Activated CD4-positive, CD25-positive, alpha-beta regulatory T cell treated with anti-CD3 and anti-CD28 coated beads, Interleukin-2, amount 50 U/mL, for 24 hours (primary cell): ENCODE data around the gene ENHO.
"Not testable (repeated sequence)": the region's sequence is repeated elsewhere in the genome, so short reads cannot be mapped to it uniquely, and the experiment has no call there.

Source experiments
- ATAC-seq, 2 donors: fragments of 150-1000 bp; cut with Tn5 transposase; one replicate each; pipeline ENCODE4 v1.10.0; 2021; ENCODE audit warnings: mild to moderate bottlenecking in 1 of 2, moderate library complexity in 1 of 2

Gene ENHO

DNA sequence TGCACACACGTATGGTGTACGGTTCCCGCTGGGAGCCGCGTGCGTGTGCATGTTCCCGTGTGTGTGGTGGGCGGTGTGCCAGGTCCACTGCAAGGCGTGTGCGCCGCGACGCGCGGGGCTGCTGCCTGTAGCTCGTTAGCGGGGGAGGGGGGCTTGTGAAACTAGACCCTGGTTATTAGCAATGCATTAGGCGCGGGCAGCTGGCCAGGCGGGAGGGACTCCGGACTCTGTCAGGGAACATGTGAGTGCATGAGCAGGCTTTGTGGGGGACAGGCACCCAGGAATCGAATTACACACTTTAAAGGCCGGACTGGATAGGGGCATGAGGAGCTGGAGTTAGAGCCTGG is 32.2 kb upstream of the ENHO start:
- ATAC-seq, result no peak

DNA sequence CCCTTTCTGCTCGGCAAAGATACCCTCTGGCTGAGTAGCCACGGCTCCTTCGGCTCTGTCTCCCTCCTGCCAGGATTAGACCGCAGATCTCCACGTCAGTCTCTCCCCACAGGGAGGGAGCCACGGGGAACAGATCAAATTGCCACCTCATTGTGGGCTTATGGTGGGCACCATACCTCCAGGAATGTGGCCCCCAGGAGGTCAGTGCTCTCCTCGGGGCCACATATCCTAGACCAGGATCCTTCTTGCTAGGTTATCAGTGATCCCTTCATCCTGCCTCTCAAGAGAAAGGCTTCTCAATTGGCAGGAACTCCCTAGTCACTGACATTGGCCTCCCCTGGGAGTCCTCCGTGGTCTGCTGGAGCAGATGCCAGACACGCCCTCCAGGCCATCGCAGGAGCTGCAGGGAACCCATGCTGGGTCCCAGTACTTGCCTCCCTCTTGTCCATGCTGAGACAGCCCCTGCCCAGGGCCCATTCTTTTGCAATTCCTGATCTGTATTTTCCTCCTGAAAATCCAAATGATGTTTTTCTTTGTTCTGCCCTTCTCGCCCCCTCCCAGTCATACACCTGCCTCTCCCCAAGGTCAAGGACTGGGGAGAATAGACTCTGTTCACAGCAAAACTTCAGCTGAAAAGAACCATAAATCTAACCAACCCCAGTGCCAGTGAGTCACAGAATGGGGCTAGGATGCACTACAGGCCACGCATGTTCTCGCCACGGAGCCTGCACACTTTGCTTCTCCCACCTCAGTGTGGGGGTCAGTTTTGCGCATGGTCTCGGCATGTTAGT is 31.6 kb upstream of the ENHO start:
- ATAC-seq, result no peak

DNA sequence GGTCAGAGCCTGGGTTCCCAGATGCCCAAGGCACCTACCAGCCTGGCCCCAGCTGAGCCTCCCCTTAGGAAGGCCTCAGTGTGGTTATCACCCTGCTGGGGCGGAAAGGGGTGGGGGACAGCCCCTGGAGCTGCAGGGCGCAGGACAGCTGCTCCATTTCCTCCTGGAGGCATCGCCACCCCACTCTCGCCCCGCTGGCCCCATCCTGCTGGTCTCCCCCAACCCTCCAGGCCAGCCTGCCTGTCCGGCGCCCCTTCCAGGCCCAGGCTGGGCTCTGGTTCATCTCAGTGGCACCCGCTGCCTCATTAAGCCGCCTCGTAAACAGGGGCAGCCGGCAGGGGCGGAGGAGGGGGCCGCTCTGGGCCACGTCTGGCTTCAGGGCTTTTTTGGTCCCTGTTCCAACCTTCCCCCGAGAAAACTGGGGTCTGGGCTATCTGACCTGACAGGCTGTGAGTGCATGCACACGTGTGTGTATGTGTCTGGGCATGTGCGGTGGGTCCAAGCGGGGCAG is 30.8 kb upstream of the ENHO start:
- no peak for ATAC-seq

DNA sequence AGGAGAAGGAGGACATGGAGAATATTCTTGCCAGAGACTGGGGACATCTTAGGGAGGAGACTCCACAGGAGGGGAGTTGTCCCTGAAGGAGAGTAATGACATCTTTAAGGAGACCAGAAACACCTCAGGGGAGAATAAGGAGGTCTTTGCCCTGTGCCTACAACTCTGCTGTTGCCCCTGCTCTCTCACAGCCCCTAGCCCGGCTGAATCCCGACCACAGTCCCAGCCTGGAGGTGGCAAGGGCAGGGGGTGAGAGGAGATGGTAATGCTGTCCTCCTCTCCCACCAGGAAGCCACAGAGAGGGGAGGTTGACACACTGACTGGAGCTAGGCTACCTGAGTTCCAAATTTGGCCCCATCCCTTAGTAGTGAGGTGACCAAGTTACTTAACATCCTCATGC is 30.2 kb upstream of the ENHO start:
- ATAC-seq, result no peak

DNA sequence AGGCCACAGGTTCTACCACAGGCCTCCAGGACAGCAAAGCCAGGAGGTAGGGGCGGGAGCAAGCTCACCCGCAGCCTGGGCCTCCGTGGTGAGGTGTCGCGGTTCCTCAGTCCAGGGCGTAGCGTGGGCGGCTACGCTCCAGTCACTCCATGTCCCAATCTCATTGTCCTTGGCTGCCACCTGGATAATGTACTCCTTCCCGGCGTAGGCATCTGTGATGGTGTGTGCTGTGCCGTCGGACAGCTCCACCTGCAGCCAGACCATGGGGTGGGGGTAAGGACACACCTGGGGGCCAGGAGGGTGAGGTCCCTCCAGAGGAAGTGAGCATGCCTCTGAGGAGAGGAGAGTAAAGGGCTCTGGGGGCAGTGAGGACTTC is 29.8 kb upstream of the ENHO start:
- no peak for ATAC-seq

- ATAC-seq, result no peak
Observed at GRCh38 chr9:34551751-34552605, 29.2 kb upstream of the ENHO start.

- no peak for ATAC-seq
Observed at GRCh38 chr9:34550681-34551270, 28.0 kb upstream of the ENHO start.

GRCh38 chr9:34550016-34550680 is 27.4 kb upstream of the ENHO start:
- ATAC-seq, result no peak

- no peak for ATAC-seq
Observed at GRCh38 chr9:34549407-34549732, 26.6 kb upstream of the ENHO start.

- peak; percentile 29 to 45 for ATAC-seq
Observed at GRCh38 chr9:34547960-34548611, 25.3 kb upstream of the ENHO start.

- ATAC-seq, result peak; percentile 52 to 78
Observed at GRCh38 chr9:34546834-34547827, 24.3 kb upstream of the ENHO start.

GRCh38 chr9:34546102-34546833 is 23.5 kb upstream of the ENHO start:
- ATAC-seq, result no peak

DNA sequence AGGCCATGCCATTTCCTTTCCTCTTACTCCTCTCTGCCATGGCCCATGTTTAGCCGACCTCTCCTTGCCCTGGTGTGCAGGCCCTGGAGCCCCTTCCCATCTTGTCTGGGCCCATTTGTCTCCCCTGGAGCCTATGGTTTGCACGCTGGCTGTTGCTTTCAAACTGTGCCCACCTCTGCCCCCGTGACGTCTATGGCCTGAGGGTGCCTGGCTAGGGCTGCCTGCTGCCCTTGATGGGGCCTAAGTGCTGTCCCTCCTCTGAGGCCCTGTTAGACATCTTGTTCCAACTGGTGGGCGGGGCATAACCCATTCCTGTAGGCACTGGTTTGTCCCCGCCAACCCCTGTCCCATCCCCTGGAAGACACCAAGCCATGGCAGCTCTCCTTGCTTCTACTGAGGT is 22.7 kb upstream of the ENHO start:
- ATAC-seq, result no peak

DNA sequence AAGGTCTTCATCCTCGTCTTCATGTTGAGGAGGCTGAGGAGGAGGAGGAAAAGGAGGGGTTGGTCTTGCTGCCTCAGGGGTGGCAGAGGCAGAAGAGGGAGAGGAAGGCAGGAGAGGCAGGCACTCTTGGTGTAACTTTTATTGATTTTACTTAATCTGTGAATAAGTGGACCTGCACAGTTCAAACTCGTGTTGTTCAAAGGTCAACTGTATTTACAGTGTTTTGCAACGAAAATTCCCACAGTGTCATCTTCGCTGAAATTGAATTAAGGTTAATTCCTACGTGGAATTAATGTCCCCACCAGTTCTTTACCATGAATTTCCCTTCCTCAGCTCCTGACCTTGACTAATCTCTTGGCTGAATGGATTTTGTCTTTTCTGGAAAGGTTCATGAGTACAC is 21.2 kb upstream of the ENHO start:
- no peak for ATAC-seq

DNA sequence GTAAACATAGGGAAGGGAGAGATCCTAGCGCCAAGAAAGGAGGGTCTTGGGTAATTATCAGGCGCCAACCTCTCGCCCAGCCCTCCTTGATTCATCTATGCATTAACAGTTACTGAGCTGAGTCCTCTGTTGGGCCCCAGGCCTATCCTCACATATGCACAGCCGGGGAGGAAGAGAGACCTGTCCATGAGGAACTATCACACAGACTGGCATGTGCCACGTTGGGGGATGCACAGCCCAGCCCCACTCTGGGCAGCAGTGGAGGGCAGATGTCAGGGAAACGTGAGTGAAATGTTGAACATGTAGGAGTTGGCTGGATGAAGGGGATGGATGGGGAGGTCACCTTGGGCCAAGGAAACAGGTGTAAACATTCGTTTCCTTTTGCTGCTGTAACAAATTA is 18.8 kb upstream of the ENHO start:
- ATAC-seq, result no peak

GRCh38 chr9:34540827-34541226 is 18.0 kb upstream of the ENHO start:
- no peak for ATAC-seq

GRCh38 chr9:34536685-34537084 is 13.9 kb upstream of the ENHO start:
- no peak for ATAC-seq

GRCh38 chr9:34532041-34532440 is 9.3 kb upstream of the ENHO start:
- ATAC-seq, result not testable (repeated sequence)

- ATAC-seq, result no peak
Observed at GRCh38 chr9:34526026-34526425, 3.2 kb upstream of the ENHO start.

DNA sequence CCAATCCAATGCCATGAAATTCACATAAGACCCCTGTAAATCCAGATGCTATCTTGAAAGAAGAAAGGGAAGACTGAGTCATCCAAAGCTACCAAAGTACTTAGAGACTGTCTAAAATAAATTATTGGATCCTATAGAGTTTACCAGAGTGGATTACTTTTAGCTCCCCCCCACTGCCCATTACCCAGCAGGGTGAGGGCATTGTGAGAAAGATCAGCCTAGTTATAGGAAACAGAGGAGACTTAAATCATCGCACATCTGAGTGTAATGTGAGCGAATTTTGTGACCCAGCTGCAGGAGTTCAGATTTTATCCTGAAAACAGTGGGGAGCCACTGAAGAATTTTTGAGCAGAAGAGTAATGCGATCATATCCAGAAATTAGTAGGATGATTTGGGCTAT is 1.6 kb upstream of the ENHO start:
- ATAC-seq, result no peak
